CD4-positive, alpha-beta T cell treated with Interleukin-6 for 4 hours (primary cell): ENCODE measurements around the gene STPG2.
A peak's percentile ranks its signal among the peaks of the same experiment; 100 is the strongest.
"Not testable (repeated sequence)": the region's sequence is repeated elsewhere in the genome, so short reads cannot be mapped to it uniquely, and the experiment has no call there.

Source experiments
- DNase-seq: peaks from one replicate; pipeline ENCODE4 v3.0.0-alpha.2; 2020; ENCODE audit warnings: mixed read lengths

STPG2 gene

DNA sequence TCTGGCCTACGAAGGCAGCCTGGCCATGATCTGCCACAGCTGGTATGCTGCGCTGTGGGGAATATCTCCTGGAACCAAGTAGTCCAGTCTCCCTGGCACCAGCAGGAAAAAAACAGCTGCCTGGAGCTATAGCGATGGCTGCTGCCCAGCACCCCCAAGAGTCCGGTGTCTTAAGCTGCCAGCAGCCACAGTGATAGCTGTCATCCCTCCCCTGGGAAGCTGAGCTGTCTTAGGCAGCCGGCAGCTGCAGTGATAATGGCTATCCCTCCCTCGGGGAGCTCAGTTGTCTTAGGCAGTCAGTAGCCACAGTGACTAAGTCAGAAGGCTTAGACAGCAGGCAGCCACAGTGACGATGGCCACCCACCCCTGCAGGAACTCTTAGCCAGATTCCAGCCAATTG is 205.1 kb downstream of the STPG2 start:
- DNase-seq, result no peak

DNA sequence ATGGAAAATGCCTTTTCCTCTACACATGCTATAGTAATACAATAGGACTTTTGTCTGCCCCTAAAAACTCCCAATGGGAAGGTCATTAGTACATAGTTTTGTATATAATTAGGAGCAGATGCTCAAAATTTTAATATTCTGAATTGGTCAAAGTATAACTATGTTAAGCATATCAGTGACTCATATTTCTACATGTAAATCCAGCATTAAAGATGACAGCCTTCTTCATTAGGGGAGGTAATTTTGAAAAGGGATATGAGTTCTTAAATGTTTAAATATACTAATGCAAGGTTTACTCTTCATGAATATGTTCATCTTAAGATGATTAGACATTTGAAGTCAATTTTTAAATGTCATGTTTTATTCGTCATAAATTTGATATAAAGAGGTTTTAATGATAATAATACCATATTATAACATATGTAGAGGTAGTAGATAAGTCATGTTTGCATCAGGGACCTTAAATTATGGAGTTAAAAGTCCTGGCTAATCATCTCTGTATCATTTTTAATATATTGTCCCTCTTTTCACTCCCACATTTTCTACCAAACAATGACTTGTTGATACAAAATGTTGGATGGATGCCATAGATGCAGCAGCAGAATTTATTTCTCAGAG is 218.8 kb downstream of the STPG2 start:
- no peak for DNase-seq

DNA sequence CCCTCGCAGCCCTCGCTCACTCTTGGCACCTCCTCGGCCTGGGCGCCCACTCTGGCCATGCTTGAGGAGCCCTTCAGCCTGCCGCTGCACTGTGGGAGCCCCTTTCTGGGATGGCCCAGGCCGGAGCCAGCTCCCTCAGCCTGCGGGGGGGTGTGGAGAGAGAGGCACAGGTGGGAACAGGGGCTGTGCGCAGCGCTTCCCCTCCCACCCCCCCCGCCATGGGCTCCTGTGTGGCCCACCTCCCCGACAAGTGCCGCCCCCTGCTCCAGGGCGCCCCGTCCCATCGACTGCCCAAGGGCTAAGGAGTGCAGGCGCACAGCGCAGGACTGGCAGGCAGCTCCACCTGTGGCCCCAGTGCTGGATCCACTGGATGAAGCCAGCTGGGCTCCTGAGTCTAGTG is 220.2 kb downstream of the STPG2 start:
- DNase-seq, result peak; percentile 1

DNA sequence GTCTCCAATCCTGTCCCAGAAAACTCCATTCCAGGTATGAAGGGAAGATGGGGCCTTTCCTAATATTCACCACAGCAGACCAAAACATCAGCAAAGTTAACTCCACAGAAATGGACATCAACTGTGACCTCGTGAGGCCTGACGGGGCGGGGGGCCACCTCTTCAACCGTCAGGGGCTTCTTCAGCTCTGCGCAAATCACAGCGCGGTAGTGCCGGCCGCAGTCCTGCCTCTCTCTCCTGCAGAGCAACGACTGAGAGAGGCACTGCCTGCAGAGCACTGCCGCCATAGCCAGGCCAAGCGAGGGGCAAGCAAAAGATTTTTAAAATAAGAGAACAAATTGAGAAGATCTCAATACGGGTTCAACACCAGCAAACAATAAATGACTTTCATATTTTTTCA is 226.2 kb downstream of the STPG2 start:
- DNase-seq, result no peak

DNA sequence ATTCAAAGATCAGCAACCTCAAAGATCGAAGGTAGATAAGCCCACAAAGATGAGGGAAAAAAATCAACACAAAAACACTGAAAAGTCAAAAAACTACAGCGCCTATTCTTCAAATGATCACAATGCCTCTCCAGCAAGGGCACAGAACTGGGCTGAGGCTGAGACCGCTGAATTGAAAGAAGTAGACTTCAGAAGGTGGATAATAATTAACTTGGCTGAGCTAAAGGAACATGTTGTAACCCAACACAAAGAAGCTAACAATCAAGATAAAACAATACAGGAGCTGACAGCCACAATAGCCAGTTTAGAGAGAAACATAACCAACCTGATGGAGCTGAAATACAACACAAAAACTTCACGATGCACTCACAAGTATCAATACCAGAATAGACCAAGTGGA is 231.1 kb downstream of the STPG2 start:
- DNase-seq, result no peak

DNA sequence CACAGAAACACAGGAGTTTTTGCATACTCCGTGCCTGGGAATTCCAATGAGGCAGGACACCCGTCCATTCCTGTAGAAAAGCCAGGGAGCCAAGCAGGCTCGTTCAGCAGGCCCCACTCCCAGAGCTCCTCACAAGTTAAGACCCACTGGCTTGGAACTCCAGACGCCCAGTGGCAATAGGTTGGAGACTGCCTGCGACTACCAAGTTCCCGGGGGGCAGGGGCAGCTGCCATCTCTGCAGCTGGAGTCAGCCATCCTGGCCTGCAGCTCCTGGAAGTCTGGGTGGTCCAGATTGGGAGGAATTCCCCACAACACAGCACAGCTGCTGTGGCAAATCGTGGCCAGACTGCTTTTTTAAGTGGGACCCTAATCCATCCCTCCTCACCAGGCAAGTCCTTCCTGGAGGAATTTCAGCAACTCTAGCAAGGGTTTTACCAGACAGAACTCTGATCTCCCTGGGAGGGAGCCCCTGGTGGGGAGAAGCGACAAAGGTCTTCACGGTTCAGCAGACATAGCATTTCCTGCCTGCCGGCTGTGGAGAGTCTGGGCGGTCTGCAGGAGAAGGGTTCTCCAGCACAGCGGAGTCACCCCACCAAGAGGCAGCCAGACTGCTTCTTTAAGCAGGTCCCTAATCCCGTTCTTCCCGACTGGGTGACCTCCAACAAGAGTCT is 231.9 kb downstream of the STPG2 start:
- no peak for DNase-seq

DNA sequence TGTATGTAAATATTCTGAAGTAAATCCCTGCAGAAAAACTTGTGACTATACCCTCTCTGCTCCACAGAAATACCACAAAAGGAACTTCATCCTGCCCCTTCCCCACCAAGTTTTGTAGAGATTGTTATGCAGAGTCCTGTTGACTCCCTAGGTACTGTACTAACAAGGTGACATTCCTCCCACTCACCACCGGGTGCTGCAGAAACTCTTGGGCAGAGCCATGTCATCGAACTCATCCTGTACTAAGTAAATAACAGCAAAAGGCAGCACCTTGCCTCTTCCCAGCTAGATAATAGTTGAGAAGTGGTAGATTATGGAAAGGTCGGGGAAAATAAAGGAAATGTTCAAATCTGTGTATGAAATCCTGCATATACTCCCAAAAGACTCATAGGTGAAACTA is 233.3 kb downstream of the STPG2 start:
- DNase-seq, result no peak

DNA sequence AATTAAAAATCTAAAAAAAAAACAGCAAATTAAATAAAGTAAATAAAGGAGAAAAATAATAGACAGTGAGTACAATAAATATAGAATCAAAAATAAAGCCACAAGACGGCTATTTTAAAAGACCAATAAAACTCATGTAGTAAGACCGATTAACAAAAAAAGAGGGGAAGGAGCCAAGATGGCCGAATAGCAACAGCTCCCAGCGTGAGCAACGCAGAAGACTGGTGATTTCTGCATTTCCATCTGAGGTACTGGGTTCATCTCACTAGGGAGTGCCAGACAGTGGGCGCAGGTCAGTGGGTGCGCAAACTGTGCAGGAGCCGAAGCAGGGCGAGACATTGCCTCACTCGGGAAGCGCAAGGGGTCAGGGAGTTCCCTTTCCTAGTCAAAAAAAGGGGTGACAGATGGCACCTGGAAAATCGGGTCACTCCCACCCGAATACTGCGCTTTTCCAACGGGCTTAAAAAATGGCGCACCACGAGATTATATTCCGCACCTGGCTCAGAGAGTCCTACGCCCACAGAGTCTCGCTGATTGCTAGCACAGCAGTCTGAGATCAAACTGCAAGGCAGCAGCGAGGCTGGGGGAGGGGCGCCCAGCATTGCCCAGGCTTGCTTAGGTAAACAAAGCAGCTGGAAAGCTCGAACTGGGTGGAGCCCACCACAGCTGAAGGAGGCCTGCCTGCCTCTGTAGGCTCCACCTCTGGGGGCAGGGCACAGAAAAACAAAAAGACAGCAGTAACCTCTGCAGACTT is 239.7 kb downstream of the STPG2 start:
- not testable (repeated sequence) for DNase-seq

DNA sequence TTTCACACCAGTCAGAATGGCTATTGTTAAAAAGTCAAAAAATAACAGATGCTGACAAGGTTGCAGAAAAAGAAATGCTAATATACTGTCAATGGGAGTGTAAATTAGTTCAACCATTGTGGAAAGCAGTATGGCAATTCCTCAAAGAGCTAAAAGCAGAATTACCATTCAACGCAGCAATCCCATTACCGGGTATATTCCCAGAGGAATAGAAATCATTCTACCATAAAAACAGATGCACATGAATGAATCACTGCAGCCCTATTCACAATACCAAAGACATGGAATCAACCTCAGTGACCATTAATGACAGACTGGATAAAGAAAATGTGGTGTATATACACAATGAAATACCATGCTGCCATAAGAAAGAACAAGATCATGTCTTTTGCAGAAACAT is 243.0 kb downstream of the STPG2 start:
- DNase-seq, result no peak

DNA sequence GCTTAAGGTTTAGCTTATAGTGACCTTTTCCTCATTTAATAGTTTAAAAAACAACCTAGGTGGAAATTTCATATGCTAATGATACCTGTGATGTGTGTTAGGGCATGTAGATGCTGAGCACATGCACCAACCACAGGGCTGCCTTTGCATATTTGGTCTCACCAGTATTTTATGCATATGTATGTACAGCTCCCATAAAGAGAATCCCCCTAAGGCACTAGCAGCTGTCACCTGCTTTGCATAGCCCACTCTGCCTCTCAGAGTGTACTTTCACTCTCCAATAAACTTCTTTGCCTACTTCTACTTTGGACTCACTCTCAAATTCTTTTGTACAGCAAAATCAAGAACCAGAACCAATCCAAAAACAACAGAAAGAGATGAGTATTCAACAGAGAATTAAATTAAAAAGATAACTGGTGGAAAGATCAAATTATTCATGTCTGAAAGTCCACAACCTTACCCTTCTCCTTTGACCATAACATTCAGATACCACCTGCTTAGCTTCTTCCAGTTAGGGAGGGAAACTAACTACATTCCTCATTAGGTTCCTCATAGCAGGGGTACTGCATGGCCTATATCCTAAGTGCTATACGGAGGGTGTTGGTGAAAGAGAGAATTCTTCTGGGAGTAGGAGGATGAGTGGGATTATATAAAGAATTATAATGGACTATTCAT is 250.5 kb downstream of the STPG2 start:
- no peak for DNase-seq

DNA sequence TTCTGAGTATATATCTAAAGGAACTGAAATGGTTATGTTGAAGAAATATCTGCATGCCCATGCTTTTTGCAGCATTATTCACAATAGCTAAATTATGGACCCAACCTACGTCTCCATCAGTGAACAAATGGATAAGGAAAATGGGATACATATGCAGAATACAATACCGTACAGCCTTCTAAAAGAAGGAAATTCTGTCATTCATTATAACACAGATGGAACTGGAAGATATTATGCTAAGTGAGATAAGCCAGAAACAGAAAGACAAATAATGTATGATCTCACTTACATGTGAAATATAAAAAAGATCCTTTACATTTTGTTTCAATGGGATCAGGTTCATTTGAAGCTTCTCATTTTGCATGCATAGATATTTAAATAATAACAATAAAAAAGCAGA is 263.3 kb downstream of the STPG2 start:
- no peak for DNase-seq

DNA sequence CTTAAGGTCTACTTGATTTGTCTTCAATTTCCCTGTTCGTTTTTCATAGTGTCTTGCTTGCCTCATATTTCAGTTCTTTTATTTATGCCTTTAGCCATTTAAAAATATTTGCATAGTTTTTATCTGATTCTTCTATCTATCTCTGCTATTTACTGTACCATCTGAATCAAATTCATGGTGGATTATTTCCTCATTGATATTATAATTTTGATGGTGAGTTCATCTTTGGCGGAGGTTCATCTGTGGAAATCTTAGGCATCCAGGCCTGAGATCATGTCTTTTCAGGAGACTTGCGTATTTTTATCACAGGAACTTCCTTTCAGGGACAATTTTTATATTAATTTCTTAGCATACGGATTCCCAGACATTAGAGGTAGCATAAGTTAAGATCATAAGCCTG is 275.2 kb downstream of the STPG2 start:
- no peak for DNase-seq

DNA sequence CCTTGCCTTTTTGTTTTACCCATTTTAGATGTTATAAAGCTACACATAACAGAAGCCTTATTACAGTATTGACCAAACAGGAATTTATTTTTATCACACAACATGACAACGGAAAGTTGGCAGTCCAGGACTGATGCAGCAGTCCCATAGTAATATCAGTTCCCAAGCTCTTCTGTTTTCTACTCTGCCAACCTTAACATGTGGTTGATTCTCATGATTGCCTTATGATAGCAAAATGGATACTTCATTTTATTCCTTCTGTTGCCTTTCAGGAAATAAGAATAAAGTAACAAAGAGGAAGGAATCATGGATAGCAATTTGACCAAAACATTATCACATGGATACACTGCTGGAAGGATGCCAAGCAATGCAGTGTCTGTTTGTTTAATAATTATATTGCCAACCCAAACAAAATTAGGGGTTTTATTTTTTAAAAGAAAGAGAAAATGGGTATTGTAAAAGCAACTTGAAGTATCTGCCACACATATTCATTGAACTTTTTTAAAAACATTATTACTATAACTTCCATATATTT is 275.7 kb downstream of the STPG2 start:
- no peak for DNase-seq

DNA sequence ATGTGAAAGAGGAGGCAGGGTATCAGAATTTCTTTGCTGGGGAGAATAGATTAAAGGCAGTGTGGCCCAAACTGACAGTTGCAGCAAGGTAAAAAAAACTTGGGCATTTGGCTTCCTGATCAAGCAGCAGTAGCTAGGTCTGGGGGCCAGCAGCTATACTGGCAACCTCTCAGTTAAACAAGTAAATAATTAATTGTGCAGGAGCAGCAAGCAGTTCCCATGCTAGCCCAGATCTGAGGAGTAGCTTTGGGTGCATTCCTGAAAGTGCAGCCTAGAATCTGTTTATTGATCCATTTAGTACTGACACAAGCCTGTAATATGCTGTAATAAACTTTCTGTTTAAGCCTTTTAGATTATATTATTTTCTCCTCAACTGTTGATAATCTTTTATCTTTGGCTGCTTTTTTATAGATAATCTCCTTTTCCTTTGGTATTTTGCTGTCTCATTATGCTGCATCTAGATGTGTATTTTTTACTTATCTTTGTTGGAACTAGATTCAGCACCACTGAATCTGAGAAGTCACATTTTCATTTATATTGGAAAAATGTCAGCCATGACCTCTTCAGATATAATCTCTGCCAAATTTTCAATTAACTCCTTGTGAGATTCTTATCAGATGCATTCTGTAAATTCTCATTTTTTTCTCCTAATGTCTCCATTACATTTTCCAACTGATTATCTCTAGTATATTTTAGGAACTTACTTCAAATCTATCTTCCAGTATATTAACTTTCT is 276.3 kb downstream of the STPG2 start:
- no peak for DNase-seq

DNA sequence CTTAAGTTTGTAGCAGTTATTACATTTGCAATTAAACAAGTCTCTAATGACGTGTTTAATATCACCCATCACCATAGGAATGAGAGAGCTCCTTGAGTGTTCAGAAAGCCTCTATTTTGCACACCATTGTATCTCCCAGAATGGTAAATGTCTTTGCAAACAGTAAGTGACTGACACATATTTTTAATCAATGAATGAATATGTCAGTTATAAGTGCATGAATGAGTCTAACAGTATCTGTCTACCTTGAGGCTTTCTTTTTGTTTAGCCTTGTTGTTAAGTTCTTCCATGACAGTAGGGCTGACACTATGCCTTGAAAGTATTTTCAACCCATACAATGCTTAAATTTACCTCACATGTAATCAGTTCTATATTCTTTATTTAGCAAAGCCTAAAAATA is 292.2 kb downstream of the STPG2 start:
- DNase-seq, result no peak

DNA sequence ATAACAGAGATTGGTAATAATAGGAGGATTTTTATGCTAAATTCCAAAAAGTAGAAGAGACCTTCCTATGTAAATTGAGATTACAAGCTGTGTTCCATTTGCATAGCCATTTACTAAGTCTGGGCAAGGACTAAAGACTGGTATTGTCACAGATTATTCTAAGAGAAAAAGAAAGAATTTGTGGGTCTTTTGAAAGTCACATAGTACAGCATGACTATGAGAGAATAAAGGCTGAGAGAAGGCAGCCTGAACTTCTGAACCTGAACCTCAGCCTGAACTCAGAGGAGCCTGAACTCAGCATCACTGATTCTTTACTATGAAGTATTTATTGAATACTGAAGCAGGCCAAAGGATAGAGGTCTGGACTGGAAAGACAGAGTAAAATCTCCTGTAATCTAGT is 297.5 kb downstream of the STPG2 start:
- DNase-seq, result no peak

DNA sequence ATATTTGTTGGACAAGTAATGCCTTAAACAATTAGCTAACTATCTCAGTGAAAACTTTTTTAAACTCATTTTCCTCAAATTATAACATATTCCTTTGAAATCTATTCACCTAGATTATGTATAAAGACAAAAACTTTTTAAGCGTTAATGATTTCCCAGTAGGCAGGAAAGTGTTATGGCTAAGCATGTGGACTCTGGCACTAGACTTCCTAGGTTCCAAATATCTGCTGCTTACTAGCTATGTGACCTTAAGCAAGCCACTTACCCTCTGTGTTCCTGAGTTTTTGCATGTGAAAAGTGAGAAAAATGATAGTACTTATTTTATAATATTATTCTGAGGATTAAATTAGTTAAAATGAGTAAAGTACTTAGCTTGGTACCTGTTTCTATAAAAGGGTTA is 301.8 kb downstream of the STPG2 start:
- no peak for DNase-seq

DNA sequence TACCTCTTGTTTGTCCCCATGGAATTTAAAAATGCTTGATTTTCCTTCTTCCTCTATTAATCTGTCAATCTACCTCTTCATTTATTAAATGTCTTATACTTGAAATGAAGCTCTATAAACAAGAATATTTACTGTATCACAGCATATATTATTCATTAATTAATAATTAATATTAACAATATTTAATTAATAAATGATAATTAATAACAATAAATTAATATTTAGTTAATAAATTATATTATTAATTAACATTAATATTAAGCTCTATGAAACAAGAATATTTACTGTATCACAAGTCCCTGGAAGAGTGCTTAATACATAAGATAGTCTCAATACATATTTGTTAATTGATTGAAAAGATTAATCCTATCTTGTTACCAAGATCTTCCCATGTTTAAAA is 306.6 kb downstream of the STPG2 start:
- DNase-seq, result no peak

DNA sequence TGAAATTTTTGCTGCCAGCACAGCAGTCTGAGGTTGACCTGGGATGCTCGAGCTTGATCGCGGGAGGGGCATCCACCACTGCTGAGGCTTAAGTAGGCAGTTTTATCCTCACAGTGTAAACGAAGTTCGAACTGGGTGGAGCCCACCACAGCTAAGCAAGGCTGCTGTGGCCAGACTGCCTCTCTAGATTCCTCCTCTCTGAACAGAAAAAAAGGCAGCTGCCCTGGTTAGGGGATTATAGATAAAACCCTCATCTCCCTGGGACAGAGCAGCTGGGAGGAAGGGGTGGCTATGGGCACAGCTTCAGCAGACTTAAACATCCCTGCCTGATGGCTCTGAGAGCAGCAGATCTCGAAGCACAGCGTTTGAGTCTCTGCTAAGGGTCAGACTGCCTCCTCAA is 314.6 kb downstream of the STPG2 start:
- no peak for DNase-seq

DNA sequence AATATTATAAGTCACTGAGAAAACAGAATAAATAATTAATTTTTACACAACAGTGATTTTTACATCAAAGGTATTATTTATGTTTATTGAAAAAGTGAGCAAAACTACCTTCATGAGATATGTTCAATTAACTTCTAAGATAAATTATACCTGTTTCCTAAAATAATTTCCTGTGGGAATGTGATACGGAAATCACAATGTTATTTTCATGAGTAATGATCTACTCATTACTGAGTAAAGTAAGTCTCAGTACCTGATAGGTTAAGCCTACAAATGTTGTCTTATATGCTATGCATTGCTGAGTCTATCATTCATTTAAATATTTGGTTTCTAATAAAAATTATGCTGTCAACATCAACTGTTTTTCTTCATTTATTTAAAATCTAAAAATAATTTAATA is 324.0 kb downstream of the STPG2 start:
- DNase-seq, result no peak

DNA sequence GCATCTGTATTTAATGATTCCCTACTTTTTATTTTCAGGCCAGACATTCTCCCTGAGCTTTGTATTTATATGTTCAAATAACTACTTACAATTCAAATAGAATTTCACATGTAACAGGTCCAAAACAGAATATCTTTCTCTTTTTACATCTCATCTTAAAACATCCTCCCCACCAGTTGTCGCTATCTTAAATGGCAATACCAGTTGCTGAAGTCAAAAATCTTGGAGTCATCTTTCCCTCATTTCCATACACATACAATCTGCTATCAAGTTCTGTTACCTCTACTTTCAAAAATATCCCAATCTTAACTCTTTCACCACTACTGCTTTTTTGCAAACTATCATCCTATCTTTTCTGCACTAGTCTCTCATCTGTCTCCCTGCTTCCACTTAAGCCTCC is 330.5 kb downstream of the STPG2 start:
- no peak for DNase-seq

DNA sequence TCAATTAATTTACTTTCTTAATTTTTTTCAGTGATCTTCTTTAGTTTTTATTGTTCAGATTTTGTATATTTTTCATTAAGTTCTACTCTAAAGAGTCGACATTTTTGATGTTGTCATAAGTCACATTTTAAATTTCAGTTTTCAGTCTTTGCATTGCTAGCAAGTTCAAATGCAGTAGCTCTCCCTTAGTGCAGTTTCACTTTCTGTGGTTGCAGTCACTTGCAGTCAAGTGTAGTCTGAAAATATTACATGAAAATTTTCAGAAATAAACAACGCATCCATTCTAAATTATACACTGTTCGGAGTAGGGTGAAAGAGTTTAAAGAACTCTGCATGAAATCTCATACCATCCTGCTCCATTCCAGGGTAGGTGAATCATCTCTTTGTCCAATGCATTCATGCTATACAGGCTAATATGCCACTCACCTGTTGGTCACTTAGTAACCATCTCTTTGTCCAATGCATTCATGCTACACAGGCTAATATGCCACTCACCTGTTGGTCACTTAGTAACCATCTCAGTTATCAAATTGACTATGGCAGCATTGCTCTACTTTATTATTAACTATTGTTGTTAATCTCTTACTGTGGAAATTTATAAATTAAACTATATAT is 356.9 kb downstream of the STPG2 start:
- no peak for DNase-seq
